Endometrial microvascular endothelial cells (primary cell): ENCODE results near the gene STOML2. TPM values are rescaled to one million over a fixed set of nuclear protein-coding genes. Genes with fewer than 3 reads are reported as not detected.

Source experiments
- in situ Hi-C: cut with HindIII; loops from 2 replicates; pipeline ENCODE4 v1.10.0; 2017; ENCODE audit warnings: low sequenced_read_pairs, low pct_unique_long_range_greater_than_20kb; ENCODE audit errors: inconsistent ontology term
- total RNA-seq: library from RNA; depleted of rRNA; stranded (reverse); fragments of >200 nt; gene quantifications from one replicate; pipeline ENCODE4 v1.2.3, GENCODE V29; 2015; ENCODE audit errors: inconsistent ontology term

STOML2 gene
- total RNA-seq, 1 donor from 2014 or later: 223 TPM

DNA sequence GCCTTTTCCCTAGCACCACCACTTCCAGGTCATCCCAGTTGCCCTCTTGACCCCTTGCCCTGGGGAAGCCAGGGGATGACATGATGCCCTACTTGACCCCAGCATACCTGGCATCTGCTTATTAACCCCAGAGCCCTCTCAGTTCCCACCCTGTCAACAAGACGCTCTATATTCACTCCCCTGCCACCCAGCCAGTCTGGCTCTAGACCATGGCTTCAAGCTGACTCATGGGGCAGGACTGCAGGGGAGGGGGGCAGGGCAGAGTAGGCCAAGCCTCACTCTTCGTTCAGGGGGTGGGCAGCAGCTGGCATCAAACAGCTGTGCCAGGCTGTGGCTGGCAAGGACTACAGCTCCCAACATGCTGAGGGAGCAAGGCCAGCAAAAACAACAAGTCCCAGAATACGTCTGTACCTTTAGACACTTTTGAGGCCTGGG, 7.4 kb upstream of the STOML2 start:
- in situ Hi-C loops: loop anchor here (25.0 kb wide), 1 partner anchor 377 kb away; the partner anchor contains the start of gene RUSC2

DNA sequence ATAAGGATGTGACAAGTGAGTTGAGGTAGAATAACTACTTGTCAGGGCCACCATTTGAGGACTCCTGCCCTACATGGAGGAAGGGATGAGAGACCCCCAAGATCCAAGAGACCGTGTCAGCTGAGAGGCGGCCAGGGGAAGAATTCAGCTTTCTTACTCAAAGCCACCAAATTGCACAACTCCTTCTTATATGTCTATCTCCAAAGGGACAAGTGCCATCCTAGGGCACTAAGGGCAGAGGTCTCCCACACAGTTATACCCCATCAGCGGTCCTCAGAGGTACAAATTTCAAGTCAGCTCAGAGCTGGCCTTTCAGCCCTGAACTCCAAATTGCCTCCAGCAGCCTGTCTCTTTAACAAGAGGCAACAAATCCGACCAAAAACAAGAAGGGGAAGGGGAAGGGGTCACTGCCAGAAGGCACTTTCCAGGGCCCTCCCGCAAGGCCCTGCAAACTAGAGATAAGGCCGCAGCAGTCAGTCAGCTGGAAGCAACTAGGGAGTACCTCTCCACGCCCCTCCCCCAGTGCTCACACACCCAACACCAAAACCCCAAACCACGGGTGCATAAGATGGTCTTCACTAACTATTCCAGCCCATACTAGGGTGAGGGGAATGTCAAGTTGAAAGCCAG, 6.1 kb upstream of the STOML2 start:
- in situ Hi-C loops: loop anchor here (25.0 kb wide), 1 partner anchor 378 kb away; the partner anchor contains the start of gene RUSC2

DNA sequence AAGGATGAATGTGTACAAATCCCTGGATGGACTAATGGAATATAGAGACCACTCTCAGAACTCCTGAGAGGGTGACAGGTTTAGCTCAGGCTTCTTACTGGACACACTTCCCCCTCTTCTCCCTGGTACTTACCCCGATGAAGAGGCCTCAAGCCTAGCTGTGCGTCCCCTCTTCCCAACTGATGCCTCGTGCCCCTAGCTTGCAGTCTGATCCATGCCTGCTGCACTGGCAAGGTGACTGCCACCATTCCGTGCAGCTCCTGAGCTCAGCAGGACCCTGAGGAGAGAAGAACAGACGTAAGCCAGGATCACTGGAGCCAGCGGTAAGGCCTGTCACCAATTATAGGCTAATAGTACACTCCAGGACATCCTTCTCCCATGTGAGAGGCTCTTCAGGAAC, 5.5 kb upstream of the STOML2 start:
- in situ Hi-C loops: loop anchor here (25.0 kb wide), 1 partner anchor 379 kb away; the partner anchor contains the start of gene RUSC2

DNA sequence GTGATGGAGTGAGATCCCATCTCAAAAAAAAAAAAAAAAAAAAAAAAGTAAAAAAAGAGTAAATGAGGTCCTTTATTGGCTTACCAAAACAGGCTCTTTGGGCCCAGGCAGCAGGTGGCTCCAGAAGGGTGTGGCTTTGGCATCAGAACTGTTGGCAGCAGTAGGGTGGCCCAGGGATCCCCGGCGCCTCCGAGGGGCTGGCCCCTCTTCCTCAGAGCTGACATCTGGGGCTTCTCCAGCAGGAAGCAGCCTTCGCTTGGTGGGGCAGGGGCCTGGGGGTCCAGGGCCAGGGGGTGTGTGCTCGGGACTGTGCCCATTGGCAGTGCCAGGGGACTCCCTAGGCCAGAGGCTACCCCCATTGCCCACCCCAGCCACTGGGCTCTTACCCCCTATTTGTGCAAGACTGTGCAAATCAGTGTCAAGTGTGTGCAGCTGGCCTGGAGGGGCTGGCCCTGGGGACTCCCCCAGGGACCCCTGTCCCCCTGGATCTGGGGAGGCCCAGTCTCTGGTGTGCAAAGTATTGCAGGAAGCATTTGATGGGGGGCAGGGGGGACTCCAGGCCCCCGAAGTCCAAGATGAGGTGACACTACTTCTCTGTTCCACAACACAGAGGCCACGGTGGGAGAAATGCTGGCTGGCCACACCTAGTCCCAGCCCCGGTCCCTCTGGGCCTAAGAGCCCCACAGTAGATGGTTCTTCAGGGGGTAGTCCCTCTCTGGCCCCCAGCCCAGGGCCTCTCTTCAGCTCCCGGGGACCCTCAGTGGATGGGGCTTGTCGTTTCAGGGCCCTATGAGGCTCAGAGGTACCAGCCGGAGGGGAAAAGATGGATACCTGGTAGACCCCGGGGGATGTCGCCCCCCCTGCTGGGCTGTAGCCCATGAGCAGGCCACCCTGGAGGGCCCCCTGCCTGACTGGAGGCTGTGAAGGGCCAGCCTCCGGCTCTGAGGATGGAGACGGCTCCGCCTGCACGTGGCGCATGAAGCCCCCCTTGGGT, 4.7 kb upstream of the STOML2 start:
- in situ Hi-C loops: loop anchor here (25.0 kb wide), 1 partner anchor 380 kb away; the partner anchor contains the start of gene RUSC2

DNA sequence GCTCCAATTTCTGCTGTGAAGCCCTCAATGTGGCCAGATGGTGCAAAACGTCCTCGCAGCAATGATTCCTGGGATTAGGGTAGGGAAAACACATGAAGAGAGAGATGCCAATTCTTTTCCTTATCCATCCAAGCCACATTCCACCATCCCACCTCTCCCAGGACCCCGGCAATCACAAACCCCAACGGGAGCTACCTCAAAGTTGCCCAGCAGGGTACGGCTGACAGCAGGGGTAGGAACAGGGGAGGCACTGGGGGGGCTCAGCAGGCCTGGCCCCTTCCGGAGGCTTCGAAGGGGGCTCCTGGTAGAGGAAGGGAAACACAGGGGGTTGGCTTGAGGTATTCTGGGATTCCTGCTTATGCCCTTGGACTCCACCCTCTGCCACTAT, 3.4 kb upstream of the STOML2 start:
- in situ Hi-C loops: loop anchor here (25.0 kb wide), 1 partner anchor 381 kb away; the partner anchor contains the start of gene RUSC2

DNA sequence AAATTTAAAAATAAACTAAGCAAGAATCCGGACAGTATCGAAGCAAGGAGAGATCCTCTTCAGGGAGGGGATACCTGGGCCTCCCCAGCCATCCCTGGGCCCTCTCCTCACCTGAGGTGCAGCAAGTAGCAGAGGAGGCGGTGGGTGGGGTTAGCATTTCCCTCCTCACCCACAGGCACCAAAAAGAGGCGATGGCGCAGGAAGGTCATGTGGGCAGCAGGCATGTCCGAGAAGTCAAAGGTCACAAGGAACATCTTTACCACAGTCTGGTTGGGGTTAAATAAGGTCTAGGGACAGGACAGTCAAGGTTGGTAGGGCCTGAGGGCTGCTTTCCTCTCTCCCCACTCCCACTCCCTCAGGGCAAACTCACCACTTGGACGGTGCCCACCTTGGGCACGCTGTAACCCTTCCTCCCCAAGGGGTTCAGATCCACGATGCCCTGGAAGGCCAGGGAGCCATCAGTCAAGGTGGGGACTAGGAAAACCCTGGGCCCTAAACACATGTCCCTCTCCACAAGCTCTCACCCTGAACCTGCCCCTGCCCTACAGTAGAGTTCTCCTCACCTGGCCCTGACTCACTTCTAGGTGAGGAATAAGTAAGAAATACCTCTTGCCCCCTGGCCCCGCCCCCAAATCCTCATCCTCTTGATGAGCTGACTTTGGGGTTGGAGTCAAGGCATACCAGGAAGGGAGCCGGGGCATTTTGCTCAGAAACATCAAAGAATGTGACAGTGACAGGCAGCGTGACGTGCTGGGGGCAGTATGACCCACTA, 2.8 kb upstream of the STOML2 start:
- in situ Hi-C loops: loop anchor here (25.0 kb wide), 1 partner anchor 382 kb away; the partner anchor contains the start of gene RUSC2

DNA sequence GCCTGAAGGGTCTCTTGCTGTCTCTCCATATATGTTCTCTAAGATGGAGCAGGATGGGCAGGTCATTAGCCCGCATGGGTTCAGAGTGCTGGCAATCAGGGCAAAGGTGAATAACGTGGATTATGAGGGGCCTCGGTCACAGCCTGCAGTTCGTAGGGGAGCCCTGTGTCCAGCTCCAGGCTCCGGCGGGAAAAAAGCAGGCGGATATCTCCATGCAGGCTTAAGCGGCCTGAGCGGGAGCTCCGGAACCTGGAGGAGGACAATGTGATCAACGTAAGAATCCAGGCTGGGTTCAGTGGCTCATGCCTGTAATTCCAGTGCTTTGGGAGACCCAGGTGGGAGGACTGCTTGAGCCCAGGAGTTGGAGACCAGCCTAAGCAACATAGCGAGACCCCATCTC, 2.2 kb upstream of the STOML2 start:
- in situ Hi-C loops: loop anchor here (25.0 kb wide), 1 partner anchor 382 kb away; the partner anchor contains the start of gene RUSC2

DNA sequence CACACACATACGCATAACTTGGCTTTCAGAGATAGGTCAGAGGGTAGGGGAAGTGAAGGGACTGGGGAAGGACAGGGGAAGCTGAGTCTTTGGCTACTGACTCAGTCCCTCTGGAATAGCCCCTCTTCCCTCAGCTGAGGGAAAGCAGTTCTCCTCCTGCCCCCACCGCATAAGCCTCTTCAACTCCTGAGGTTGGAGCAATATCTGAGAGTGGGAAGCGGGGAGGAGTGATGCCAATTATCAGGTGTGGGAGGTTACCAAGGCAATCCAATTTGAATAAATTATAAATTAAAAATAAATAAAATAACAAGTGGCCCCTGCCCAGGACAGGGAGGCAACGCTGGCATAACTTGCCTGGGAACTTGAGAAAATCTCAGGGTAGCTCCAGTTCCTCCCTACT, 1.7 kb upstream of the STOML2 start:
- in situ Hi-C loops: loop anchor here (25.0 kb wide), 1 partner anchor 383 kb away; the partner anchor contains the start of gene RUSC2

DNA sequence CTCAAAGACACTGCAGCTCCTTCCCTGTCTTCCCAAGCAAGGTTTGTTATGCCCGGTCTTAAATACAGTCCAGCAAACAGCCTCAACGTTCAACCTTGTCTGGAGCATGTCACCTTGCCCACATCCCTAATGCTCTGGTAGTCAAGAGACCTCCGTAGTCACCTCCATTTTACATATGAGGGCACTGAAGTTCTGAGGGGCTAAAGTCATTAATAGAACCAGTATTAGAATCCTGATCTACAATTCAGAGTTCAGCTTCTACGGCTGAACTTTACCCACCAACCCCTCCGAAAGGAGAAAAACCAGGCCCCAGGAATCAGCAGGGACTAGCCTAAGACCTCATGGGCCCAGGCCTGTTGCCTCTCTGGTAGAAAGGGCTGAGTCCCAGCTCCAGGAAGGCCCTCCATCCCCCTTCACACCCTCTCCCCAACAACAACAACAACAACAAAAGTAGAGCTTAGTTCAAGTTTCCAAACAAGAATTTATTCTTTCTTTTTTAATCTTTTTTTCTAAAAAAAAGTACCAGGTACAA, 795 bp upstream of the STOML2 start:
- in situ Hi-C loops: loop anchor here (25.0 kb wide), 1 partner anchor 384 kb away; the partner anchor contains the start of gene RUSC2

DNA sequence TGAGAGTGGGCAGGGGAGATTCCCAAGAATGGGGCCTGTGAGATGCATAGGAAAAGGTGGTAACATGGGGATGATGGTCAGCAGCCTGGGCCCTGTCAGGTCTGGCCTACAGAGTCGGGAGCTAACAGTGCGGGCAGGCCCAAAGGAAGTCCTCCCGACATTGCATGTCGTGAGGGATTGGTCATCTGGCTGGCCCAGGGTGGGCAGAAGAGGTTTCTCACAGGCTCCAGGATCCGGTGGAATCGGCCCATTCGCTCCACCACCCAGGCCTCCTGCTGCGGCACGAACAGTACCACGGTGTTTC, 514 bp downstream of the STOML2 start:
- in situ Hi-C loops: loop anchor here (25.0 kb wide), 1 partner anchor 385 kb away; the partner anchor contains the start of gene RUSC2

DNA sequence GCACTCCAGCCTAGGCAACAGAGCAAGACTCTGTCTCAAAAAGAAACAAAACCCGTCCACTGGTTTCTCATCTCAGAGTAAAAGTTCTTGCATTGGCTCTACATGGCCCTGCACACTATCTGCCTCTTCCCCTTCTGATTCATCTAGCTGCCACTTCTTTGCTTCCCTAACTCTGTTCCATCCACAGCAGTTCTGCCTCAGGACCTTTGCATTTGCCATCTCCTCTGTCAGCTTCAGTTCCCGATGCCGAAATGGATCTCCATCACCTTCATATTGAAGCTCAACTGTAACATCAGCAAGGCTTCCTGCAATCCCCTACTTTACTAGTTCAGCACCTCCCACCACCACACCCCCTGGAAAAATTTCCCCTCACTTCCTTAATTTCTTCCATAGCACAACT, 5.4 kb downstream of the STOML2 start:
- in situ Hi-C loops: no loop called here

DNA sequence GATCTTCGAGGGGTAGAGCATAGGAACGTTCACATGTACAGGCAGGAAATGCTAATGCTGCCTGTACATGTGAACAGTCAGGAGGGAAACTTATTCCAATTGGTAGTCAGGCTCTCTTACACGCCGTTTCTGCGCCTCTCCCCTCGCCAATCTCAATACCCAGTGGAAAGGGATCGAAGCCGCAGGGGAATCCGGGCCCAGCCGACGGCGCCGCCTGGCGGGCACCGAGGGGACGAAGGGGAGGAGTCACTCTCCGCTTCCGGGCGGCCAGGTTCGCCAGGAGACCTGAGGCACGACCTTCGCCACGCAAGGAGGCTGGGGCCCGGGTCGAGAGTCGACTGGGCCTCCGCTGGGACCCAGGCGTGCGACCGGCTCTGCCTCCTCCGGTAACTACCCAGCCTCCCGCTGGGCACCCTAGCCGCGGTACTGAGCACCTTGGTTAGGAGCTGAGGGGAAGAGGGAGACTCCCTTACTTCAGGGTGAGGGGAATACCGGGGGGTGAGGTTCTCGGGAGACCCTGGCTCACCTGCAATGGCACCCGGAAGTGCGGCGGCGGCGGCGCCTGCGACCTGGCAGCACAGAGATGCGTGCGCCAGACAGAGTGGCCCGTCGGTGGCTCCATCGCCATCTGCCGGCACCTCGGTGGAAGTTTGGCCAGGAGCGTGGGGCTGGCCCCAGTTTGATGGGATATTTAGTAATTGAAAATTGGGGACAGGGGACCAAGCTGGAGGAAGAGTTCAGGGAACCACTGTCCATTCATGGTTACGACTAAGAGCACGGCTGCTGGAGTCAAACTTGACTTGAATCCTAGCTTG, 6.7 kb downstream of the STOML2 start, which contains the start of gene PIGO:
Gene PIGO (minus strand): TSS at position 557 of the 815 bp plus-strand sequence. CDS start 1,026 bp downstream, outside the sequence.
- in situ Hi-C loops: no loop called here

DNA sequence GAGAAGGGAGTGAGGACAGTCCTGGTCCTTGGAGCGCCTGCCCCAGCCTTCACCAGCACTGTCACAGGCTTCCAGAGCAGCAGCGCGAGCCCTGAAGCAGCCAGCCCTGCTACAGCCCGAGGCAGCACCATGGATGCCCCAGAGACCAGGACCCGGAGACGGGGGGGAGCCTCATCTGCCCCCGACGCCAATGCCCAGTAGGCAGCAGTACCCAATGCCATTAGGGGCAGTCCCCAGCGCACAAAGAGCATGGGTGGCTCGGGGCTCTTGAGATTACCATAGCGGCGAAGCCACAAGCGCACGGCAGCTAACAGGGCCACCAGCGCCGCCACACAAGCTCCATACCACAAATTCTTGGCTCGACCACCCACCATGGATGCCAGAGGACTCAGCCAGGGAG, 11.4 kb downstream of the STOML2 start:
- in situ Hi-C loops: no loop called here

DNA sequence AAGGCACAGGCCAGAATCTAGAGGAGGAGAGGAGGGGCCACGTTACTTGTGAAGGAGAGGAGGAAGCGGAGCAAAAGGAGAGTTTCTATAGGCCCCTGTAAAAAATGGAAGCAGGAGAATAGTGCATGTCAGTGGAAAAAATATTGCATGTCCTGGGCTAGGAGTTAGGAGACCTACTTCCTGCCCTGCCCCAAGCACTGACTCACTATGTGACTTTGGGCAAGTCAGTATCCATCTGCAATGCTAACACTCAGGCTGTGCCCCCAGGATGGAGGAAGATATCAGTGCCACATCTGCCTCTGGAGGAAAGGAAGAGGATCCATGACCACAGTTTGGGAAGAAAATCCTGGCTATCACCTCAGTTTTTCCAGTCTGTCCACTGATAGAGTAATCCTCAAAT, 13.5 kb downstream of the STOML2 start:
- in situ Hi-C loops: no loop called here

DNA sequence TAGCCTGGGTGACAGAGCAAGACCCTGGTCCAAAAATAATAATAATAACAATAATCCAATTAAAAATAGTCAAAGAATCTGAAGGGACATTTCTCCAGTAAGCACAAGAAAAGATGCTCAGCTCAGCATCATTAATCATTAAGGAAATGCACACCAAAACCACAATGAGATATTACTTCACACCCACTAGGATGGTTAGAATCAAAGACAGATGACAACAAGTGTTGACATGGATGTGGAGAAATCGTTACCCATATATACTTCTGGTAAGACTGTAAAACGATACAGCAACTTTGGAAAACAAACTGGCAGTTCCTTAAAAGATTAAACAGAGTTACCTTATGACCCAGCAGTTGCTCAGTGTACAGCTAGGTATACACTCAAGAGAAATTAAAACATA, 17.9 kb downstream of the STOML2 start:
- in situ Hi-C loops: no loop called here

DNA sequence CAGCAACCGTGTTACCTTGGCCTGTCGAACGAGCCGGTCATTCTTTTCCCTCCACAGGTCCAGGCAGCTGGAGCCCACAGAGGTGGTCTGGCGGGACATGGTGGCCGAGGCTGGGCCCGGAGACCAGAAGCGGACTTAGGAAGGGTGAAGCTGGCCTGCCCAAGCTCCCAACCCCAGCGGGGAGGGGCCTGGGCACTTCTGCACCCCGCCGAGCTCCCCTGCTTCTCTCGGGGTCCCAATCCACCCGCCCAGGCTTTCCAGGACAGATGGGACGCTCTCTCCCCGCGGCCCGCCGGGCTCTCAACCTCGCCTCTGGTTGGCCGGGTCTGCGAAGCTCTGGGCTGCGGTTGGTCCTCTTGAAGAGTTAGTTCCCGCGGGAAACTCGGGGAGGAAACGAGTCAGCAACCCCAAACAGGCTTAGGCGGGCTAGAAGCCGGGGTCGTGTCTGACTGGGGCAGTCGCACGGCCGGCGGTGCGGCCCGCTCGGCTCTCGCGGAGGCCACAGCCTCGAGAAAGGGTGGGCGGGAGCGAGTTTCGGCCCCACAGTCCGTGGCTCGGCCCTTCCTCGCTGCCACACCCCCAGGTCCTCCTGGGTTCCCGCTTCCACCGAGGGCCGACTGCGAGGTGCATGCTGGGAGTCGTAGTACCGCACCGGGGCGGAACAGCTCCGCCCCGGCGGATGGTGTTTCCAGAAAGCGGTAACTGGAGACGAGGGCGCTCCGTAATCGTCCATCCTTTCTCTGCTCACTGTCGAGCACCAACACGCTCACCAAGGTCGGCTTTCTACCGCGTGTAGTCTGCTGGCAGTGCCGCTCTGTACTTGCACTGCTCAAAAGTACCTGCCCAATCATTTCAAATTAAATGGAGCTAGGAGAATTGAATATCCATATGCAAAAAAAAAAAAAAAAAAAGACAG, 23.2 kb downstream of the STOML2 start, which contains the start of gene FANCG:
Gene FANCG (minus strand): TSS at position 517 of the 916 bp plus-strand sequence. CDS start 418 bp downstream, at position 99.
- in situ Hi-C loops: no loop called here

DNA sequence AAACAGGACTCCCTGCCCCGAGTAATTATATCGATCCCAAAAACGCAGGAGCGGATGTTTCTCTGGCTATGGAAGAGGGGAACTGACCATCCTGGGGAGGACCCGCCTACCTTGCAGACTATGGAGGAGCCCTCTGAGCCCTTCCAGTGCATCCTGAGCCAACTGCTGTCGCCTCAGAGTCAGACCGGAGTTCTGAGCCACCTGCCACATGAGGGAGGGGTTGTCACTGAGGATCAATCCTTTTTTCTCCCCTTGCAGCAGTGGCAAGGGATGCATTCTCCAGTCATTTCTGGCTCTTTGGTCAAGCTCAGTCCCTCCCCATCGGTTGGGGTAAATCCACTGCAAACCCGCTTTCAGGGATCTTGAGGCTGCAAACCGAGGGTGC, 23.9 kb downstream of the STOML2 start:
- in situ Hi-C loops: no loop called here
